ENCODE measurements around the gene PRMT7.

Gene PRMT7

DNA sequence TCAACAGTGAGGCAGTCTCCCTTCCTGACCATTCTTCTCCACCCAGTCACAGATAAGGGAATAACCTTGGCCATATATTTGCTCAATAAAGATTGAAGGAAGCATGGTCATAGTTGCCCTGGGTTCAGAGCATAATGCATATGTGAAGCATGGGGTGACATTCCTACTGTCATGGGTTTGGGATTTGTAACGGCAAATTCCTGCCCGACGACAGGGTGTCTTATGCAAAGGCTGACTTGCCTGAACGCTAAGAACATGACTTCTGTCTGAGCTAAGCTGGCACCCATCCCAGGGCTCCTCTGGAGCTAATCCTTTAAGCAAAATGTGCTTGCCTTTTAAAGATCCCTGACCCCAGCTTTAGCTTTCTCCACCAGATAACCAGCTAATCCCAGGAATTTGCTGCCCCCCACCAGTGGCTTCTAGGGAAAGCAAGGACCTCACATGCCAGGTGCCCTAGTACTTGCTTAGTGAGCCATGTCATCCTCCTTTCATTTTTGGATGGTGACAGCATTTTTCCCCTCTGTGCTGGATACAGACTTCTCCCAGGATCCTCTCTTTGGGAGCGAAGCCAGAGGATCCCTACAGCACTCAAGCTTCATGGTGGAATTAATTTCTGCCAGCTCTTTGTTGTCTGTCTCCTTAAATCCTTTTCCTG, 11.8 kb upstream of the PRMT7 start:
- H3K4me3 ChIP-seq (ENCODE audit: low read depth, low read length), result no peak overlapping the region
- no peak for TF ChIP-seq CTCF (IDR thresholded peaks at IDR 0.05; ENCODE audit: low read depth, low read length)

DNA sequence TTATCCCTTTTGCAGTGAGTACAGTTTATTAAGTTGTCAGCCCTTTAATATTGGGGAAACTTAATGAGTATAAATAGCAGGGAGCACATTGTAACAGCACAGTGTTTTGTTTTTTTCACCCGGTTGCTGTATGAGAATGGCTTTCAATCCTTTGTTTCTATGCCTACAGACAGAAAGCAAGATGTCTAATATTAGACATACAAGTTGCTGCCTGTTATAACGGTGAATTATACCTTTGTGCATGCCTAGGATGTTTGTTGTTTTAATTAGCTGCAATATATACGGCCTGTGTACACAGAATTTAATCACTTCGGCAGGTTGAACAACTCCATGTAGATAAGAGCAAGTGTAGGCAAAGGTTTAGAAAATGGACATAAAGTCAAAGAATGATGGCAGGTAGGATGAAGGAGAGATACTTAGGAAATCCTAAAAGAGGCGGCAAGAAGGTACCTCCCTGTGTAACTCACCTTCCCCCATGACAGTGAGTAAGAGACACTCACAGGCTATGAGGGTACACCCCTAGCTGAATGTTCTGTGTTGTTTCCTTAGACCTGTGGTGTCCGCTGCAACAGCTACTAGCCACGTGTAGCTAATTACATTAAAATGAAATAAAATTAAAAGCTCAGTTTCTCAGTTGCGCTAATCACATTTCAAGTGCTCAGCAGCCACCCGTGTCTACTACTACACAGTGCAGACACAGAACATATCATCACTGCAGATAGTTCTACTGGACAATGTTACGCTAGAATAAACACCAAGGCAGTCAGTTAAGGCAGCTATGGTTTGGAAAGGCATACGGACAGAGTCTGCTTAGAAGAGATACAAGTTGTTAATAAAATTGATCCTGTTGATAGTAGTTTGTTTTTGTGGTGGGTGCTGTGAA, 11.0 kb upstream of the PRMT7 start:
- TF ChIP-seq CTCF (IDR thresholded peaks at IDR 0.05; ENCODE audit: low read depth, low read length), result no peak
- no peak overlapping the region for H3K4me3 ChIP-seq (ENCODE audit: low read depth, low read length)

DNA sequence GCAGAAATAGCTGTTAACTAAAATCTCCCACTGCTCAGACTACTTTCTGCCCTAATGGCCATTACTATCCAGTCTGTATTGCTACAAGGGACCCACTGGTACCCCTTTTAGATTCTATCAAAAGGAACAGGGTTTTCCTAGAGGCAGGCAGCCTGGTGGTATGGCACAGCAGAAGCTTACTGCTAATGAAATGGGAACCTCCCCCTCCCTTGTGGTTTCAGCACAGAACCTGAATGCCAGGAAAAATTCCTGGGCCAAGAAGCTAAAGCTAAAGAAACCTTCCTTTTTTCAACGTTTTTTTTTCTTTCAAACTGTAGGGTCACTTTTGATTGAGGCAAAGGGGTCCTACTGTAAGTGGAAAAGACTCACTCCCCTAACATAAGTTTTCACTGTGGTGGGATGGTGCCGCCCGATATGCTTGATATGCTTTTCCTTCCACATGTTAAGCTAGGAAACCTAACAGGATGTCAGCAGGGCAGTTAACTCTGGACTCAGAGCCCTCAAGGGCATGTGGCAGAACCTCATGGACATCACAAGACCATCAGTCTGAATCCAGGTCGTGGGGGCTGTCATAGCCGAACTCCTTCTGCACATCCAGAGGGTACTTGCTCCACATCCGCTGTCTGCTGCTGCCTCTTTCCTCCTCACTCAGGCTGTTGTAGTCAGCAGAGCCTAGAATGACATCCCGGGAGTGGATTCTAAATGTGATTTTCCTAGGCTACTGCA, 9.9 kb upstream of the PRMT7 start:
- no peak for TF ChIP-seq CTCF (IDR thresholded peaks at IDR 0.05; ENCODE audit: low read depth, low read length)
- no peak overlapping the region for H3K4me3 ChIP-seq (ENCODE audit: low read depth, low read length)

- H3K4me3 ChIP-seq (ENCODE audit: low read depth, low read length), result no peak overlapping the region
- TF ChIP-seq CTCF (IDR thresholded peaks at IDR 0.05; ENCODE audit: low read depth, low read length), result no peak
Observed at GRCh38 chr16:68306633-68307032, 4.2 kb upstream of the PRMT7 start.

GRCh38 chr16:68309799-68310198, 1.0 kb upstream of the PRMT7 start:
- H3K4me3 ChIP-seq (ENCODE audit: low read depth, low read length), result peak overlapping the region; percentile 94
- no peak for TF ChIP-seq CTCF (IDR thresholded peaks at IDR 0.05; ENCODE audit: low read depth, low read length)

- H3K4me3 ChIP-seq (ENCODE audit: low read depth, low read length), result peak overlapping the region; percentile 94
- no peak for TF ChIP-seq CTCF (IDR thresholded peaks at IDR 0.05; ENCODE audit: low read depth, low read length)
Observed at GRCh38 chr16:68310437-68310773, 414 bp upstream of the PRMT7 start.

- H3K4me3 ChIP-seq (ENCODE audit: low read depth, low read length), result no peak overlapping the region
- TF ChIP-seq CTCF (IDR thresholded peaks at IDR 0.05; ENCODE audit: low read depth, low read length), result no peak
Observed at GRCh38 chr16:68313116-68313515, 2.3 kb downstream of the PRMT7 start.

Measured in WI38 (cell line).